HPDE6-E6E7 (cell line): ENCODE data around the gene SGCG.

ENCODE experiments used
- DNase-seq: peaks from one replicate; pipeline ENCODE4 v3.0.0; 2011; ENCODE audit warnings: missing footprints; ENCODE audit errors: extremely low spot score

The SGCG gene

DNA sequence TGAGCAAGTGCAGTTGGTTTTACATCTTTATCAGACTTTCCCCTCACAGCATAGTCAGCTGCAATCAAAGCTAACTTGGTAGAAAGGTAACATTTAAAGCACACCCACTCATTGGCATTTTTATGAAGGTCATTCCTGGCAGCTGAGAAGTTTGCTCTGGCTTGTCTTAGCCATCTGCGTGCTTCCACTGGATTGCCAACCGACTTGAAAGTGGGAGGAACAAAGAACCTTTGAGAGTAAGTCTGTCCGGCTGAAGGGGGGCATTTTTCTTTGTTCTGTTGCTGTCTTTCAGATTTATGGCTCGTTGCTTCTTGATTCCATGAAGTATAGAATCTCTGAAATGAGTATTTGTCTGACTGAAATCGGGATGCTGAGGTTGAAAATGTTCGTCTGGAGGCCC lies 149.6 kb downstream of the SGCG start:
- no peak for DNase-seq

DNA sequence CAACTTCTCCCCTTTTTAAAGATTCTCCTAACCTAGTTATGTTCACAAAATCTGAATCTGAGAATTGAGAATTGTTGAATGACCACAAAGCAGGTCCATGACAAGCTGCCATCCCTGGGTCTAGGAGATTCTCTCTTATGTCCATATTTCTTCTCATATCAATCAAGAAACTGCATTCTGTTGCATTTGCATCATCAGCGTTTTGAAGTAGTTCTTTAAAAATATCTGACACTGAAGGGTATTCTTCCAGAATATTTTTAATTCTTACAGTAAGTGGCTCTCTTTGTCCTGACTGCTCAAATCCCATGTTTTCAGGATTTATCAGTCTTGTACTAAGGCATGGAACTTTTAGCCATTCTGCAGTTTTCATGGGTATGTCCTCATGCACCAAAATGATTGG lies 158.4 kb downstream of the SGCG start:
- no peak for DNase-seq

DNA sequence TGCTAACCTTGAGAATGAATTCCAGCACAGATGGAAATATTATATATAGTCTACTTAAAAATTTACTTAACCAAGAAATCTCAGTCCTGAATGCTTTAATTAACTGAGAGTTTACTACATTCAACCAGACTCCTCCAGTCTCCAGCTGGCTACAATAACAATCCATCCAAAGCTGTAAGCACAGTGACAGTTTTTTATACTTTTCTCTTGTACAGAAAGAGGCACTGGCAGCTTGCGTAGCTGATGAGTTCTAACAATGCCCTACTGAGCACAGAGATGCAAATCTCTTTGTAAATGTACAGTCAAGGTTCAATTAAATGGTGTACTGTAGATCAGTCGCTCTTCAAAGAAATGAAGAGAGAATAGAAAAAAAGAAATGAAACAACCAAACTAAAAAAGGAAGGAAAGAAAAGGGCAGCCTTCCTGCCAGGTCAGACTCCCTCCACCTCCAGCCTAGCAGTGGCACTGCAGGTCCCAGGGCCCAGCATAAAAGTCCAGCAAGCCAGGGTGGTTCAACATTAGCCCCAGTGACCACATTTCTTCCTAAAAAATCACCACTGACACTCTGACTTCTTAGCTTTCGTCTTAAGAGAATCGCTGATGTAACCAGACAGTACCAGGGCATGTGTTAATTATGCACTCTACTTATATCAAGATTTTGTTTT lies 164.3 kb downstream of the SGCG start:
- no peak for DNase-seq

DNA sequence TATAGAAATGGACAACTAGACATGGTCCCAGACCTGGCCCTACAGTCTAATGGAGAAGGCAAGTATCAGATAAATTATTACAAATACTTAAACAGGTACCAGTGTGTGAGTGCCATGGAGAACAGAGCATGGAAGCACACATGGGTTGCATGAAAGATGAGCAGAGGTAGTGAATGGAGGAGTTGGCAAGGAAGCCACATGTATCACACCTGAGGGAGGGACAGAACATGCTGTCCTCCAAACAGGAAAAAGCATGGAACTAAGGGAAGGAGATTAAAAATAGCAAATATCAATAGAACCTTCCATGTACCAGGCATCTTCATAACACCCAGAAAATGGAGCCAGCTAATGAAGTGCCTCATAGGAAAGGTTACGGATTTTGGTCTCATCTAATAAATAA lies 166.8 kb downstream of the SGCG start:
- DNase-seq: no peak

DNA sequence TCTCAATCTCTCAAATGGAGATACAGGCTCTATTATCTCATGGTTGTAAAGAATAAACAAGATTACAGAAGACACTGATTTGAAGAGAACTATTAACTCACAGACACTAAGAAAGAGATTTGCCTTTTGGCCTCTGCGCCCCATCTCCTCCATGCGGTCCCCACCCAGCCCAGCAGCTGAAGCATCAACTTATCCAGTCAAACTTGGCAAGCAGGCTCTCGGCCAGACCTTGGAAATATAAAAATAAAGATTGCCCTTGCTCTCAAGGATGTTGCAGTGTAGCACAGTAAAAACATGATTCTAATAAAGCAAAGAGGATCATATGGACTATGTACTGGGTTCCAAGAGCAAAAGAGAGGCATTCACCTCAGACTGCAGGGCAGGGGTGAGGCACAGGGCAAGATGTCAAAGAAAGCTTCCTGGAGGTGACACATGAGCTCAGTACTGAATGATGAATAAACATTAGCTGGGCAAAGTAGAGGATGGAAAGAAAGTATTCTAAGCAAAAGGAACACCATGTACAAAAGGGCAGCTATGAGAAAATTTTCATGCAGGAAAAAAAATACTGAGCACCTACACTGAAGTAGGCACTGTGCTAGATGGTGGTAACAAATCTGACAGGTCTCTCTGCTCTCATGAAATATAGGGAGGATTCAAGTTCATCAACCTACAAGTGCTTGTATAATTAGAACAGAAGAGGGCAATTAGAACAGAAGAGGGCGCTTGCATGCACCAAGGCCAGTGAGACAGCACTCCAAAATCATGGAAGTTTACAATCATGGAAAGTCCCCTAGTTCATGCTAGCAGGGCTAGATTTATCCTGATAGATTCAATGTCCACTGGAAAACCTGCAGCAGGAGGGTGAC lies 167.7 kb downstream of the SGCG start:
- DNase-seq: no peak

DNA sequence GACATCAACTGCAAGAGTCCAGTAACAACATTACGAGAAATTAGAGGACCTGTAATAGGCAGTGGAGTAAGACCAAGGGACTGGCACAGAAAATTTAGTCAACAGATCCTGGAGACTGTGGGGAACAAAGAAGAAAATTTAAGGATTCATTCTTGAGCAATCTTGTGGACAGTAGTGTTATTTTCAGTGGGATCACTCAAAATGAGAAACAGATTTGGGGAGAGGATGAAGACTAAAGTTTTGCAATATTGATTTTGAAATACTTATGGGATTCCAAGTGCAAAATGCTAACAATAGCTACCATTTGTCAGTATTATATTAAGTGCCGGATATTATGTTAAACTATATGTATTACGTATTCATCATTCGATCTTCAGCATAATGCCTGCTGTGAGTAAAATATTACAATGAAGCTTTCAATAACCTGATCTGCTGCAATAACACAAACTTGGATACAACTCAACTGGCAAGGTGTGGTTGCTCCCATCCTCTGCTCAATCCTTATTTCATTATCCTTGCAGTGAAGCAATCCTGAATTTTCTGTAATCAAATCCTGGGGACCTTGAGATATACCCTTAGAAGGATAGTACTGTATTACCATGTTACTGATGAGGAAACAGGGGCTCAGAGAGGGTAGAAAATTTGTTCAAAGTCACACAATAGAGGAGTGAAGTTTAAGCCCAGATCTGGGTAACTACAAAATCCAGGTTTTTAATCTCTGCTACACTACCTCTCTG lies 168.6 kb downstream of the SGCG start:
- no peak for DNase-seq

DNA sequence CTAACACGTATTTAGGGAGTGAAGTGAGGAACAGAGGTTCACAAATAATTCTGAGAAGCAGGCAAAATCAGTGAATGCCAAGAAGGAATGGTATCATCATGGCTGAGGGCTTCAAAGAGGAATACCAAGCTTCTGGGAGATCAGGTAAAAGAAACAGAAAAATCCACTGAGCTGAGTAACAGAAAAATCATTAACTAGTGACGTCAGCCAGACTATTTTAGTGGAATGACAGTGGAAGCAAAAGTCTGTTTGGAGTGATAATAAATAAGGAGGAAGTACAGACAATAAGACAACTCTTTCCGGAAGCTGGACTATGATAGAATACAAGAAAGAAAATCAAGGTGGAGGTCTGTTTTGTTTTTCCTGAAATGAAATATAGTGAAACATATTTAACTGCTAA lies 169.2 kb downstream of the SGCG start:
- DNase-seq: no peak

DNA sequence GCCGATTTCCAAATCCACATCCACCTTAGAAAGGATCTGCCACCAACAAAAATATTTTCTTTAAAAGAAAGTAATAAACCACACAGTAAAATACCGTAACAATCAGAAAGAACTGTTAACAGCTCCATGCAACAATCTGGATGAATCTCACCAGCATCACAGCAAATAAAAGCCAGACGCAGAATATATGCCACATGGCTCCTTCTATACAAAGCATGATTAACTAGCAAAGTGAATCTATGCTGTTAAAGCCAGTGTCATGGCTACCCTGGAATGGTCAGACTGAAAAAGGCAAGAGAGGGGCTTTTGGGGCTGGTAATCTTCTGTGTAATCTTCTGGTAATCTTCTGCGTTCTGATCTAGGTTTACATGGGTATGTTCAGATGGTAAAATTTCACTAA lies 171.4 kb downstream of the SGCG start:
- no peak for DNase-seq

DNA sequence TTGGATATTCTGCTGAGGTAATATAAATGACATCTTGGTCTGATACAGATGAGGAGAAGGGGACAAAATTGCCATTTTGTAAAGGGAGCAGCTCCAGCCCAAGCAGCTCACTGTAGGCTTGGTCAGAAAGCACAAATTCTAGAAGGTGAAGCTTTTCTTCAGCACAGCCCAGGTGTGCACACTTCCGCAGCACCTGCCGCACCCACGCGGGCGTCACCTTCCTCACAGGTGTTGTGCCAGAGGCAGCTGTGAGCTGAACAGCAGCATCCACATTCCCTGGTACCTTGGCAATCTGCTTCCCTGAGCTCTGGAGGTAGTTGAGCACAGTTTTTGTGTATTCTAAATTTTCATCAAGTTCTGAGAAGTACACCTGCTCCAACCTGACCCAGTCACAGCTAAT lies 173.7 kb downstream of the SGCG start:
- DNase-seq: no peak

DNA sequence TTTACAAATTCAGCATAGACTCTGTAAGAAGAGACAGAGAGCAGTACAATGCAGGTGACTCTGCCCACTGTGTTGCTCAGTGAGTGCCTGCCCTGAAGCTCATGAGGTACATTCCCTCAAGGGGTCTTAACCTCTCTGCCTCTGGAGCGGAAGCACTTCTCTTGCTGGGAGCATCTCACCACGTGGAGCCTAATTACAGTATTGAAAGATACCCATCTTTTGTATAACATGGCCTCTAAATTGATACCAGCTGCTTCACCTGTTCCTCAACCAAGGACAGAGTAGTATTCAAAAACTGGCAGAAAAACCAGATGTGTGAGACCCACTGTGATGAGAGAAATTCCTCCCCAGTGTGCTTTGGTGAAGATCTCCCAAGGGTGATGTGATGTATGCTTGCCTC lies 175.6 kb downstream of the SGCG start:
- DNase-seq: no peak

DNA sequence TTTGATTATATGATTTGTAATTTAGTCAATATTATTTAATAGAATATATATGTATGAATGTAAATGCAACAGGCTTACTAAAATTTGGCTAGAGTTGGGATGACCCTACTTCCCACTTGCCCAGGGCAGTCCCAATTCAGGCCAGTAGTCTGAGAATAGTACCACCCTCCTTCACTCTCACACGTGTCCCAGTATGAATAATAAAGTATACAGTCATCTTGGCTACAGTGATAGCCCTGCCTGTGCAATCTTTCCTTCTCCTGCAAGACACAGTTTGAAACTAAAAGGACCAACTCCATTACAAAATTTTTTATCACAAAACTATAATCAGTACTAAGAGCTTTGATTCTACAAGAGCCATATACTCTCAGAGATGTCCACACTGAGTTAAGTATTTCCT lies 176.6 kb downstream of the SGCG start:
- DNase-seq: no peak

DNA sequence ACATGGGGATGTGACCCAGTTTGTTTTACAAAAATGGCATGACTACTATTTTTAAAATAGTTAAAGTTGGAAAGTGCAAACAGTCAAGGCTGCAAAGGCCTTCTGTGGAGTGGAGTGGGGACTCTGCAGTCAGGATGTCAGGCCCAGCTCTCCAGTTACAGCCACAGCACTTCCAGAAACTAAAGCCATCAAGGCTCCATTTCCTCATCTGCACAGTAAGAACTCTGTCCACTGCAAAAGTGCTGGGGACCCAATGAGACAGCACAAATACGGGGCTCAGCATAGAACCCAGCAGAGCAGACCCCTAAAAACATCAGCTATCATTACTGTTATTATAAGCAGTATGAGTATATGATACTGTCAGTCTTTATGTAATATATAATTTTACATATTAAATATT lies 179.1 kb downstream of the SGCG start:
- no peak for DNase-seq

DNA sequence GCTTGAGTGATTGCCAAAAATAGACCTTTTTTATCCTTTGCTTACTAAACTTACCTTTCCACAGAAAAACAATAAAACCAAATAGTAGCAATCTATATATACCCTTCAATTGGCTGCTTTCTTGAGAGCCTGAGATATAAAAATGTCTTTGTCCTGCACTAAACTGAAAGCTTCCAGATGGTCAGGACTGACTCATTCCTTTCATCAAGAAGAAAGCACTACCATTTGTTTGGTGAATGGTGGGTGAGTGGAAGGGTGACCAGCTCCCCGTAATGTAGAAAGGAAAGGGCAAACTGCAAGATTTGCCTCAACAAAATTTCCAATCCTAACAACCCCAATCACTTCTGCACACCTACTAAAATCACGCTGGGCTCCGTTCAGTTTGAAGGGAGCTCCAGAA lies 184.9 kb downstream of the SGCG start:
- DNase-seq: no peak

DNA sequence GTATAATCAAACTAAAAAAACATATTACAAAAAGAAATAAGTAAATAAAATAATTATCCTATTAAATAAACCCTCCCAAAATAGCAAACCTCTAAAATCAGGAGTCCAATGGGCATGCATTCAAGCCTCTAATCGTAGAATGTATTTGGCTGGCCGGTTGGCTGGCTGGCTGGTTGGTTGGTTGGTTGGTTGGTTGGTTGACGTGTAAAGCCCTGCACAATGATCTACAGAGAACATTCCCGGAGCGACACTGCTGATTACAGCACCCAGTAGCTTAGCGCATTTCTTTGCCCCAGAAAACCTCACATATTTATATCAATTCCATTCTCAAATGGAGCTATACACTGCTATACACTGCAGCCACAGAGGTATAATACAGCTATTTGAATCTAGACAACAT lies 187.1 kb downstream of the SGCG start:
- DNase-seq: no peak

DNA sequence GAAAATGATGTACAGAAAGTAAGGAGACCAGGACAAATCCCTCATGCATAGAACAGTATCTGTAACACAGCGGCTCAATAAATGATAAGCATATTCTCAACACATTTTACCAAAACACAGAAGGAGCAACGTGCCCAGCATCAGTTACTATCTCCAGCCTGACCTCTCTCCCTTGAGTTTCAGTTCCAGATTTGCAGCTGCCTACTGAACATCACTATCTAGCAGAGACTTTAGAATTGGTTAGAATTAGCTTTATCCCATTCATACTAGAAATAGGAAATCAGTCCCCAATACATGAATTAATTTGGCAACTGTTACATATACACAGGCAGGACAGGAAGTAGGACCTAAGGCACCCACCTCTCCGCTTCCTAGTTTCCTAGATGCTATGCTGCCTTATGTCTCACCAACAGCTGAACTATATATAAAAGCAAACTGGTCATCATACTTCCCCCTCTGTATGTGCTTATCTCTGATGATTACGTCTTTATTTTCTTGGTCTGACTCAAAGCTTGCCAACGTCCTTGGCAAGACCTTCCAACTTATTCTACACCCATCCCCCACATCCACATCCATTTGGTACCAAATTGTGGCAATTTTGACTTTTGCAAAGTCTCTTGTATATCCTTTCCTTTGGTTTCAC lies 191.6 kb downstream of the SGCG start:
- no peak for DNase-seq
